Effector CD4-positive, alpha-beta T cell (primary cell): ENCODE measurements around the gene TGFBI.

Experiments used
- DNase-seq: peaks from one replicate; pipeline ENCODE4 v3.0.0-alpha.2; 2020

Gene TGFBI

DNA sequence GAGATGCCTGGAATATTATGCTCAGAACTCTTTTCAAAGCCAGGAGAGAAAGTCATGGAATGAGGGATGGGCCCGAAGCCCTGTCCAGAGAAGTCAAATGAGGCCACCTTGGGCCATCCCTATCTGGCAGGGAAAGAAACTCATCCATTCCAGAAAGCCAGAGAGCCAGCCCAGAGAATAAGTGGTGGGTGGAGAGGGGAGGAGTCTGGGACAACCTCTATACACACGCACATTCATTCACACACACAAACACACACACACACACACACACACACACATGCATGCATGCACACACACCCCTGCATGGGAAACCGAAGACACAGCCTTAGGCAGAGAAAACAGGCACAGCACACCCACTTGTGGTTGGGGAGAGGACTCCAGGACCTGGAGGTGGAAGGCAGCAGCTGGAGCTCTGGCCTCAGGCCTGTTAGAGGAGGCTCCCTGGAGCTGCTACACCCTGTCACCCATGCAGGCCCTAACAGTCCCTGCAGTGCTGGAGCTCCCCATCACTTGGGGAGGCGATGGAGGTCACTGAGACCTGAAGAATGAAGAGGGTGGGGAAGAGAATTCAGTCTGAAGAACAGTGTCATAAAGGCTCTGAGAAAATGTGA, 38.0 kb downstream of the TGFBI start:
- DNase-seq, result no peak

DNA sequence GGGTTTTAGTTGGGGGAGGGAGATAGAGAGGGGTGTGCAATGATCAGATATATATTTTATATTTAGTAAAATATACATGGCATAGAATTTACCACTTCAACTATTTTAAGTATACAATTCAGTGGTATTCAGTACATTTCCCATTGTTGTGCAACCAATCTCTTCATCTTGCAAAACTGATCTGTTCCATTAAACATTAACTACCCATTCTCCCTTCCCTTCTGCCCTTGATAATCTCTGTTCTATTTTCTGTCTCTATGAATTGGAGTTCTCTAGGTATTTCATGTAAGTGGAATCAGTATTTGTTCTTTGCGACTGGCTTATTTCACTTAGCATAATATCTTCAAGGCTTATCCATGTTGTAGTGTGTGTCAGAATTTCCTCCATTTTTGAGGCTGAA, 38.6 kb downstream of the TGFBI start:
- no peak for DNase-seq

DNA sequence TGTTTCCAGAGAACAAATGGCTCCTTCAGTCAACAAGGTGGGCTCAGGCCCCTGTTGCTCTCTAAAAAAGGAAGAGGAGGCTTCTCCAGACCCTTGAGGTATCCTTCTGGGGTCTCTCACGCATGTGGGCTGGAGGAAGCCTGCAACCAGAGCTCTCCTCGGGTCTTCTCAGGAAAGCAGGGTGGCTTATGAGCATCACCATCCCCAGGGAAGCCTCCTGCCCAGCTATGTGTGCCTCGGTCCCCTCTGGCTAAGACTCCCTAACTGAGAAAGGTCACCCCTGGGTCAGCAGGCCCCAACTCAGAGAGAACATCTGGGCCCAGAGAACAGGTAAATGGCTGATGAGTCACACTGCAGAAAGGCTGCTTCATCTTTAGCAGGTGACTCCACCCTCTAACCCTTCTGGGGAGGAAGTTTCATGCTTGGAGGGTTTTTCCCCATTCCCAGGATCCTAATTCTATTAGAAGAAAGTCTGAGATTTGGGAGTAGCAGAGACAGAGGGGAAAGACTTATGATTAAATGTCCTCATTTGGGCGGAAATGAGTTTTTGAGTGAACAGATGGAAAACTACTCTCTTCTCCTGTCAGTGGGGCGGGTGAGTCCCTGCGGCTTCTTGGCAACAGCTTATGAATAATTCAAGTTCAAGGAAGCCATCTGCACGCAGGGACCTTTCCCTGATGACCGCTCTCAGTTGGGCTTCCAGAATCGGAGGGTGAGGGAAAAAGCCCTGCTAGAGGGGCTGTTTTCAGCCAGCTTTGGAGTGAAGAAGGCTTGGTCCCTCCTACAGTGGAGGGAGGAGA, 41.9 kb downstream of the TGFBI start:
- DNase-seq, result no peak

DNA sequence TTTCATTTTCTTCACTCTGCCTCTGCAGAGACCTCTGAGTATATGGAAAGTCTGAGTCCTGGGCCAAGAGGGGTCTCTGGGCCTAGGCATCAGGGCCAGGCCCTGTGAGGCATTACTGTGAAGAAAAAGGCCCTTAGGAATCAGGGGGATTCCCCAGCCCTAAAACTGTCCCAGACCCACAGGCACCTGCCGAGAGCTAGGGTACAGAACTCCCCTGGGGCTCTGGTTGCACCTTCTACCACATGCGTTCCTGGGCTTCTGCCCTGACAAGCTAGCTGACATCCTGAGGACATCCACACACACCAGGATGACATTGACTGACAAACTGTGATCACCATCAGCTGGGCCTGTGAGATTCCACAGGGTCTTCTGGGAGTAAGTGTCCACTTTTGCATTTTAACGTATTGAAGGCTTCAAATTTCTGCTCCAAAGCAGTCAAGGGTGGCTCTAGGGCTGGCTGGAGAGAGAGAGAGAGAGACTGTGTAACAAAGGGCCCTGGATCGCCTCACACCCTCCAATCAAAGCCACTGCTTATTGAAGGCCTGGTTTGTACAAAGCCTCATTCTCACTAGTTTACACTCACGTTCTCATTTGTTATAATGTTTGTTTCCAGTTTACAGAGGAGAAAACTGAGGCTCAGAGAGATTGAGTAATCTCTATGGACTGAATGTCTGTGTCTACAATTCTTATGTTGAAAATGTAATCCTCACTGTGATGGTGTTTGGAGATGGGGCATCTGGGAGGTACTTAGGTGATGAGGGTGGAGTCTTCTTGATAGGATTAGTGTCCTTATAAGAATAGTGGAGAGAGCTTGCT, 45.1 kb downstream of the TGFBI start:
- no peak for DNase-seq

DNA sequence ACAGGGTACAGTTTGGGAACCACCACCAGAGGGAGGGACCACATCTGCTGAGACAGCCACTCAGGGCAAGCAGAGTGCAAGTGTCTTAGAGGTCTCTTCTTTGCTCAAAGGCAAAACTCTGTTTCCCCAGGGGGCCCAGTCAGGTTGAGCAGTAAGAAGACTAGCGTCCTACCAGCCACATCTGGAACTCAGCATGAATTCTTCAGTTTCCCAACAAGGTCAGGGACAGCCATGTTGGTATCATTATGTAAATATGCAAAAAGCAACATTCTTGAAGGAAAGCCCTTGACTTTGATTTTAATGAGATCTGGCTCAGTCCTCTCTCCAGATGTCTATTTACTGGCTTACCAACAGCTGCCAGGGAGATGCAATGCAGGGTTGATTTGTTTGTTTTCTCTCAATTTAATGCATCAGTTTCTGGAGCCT, 46.7 kb downstream of the TGFBI start:
- DNase-seq, result no peak

DNA sequence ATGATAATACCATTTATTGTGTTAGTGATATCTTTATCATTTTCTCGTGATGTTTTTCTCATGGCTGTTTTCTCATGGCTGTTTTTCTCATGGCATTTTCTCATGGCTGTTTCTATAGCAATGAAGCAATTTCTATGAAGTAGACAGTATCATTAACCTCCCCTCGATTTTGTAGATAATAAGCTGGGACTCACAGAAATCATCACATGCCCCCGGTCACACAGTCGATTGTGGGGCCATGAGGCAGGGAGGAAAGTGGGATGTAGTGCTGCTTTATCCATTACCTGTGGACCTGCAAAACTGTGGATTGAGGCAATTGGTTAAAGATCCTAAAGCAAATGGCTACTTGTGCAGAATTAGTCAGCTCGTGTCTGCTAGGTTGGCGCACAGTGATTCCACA, 47.3 kb downstream of the TGFBI start:
- DNase-seq, result no peak

DNA sequence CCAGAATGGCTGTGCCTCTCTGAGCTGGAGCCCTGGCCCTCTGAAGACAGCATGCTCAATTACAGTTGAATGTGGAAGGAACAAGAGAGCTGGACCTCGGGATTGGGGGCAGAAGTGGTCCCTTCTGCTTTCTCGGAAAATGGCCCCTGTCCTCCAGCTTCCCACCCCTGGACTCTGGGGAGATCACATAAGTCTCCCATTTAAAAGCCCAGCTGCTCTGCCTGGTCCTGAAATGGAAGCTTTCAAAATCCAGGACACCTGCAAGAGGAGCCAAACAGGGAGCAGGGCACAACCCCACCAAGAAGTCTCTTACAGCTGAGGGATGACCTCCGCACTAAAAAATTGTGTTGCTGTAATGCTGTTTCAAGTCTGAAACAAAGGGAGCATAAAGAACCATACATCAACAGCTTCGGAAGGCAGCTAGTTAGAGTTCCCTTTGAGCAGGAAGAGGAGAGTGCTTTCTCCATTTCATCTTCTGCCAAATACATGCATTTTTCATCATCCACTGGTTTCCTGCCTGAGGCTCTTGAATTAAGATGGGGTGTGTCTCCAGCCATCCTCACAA, 48.2 kb downstream of the TGFBI start:
- no peak for DNase-seq

DNA sequence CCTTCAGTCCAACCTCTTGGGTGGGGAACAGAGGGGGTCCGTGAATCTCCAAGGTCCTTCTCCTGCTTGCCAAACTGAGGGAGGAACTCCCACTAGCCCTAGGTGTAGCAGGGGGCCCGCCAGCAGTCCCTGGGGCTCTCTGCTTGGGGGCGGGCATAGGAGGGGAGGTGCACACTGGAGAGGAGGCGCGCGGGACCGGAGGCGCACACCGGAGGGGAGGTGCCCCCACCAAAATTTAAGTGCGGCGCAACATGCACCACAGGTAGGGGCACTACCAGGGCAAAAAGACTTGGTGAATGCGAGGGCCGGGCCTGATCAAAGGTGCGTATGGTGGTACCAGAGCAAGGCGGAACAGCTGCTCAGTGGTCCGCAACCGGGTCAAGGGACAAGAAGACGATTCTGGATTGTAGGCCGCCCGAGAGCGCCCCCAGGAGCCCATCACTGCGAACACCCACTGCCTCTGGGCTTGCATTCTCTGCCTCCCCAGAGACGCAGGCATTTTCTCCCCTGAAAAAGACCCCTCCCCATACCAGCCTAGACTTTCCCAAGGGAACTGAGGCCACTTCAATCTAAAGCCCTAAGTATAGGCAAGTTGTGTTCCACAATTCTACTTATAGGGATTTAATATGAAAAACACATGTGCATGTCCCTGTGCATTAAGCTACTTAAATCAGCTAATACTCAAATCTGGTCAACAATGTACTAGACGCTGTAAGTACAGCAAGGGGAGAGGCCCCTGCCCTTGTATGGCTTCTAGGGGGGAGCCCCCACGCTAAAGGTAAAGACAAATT, 50.6 kb downstream of the TGFBI start:
- no peak for DNase-seq

DNA sequence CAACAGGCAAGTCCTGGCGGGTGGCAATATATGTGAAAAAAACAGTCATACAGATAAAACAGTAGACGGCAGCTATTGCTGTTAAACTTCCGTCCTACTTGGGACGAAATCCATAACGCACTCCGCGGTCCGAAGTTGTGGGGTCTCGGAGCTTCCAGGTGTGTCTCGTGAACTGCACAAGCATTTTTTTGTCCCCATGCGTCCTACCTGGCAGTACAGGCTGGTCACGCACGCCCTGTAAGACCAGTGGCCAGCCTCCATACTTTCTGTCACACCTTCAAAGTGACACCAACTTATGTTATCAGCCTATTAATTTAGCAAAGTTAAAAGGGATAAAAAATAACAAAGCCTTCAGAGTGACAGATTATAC, 51.3 kb downstream of the TGFBI start:
- no peak for DNase-seq

DNA sequence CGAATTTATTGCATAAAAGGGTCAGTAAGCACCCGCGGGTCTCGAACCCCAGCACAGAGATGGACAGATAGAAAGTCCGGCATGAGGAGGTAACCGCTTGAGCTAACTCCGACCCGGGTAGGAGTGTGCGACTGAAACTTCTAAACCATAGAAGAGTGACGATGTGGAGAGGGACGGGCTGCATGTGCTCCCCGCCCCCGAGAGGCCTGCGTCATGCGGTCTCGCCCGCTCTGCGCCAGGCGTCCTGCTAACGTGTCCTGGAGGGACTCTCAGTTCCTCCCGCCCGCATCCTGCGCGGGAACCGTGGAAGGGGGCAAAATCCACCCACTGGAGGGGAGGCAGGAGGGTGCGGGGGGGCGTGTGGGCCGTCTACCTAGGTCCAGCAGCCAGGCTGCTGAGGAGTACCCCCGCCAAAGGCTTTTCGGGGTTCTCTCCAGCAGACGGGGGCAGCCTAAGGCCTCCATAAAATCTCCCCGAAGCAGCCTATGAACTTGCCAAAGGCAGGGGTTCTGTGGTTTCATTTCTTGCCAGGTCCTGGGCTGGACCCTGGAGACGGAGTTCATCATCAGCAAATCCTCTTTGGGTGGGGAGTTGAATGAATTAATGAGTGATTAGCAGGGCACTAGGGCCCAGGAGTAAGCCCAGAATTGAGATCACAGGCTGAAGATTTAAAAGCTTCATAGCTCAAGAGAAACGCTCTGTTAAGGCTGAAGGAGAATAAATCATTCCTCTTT, 51.9 kb downstream of the TGFBI start:
- DNase-seq, result peak; percentile 40

DNA sequence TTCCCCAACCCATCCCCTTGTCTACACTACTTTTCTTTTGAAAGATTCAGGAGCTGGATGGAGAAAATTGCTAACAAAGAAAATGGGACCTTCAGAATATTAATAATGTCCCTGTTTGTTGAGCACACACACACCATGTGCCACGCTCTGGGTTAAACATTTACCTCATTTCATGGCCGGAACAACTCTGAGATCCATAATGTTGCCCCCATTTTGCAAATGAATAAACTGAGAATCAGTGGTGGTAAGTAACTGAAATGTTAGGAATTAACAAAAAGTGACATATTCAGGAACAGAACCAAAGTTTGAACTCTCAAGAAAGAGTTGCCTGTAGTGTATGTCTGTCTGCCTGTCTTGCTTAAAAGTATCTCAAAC, 52.4 kb downstream of the TGFBI start:
- DNase-seq, result no peak

DNA sequence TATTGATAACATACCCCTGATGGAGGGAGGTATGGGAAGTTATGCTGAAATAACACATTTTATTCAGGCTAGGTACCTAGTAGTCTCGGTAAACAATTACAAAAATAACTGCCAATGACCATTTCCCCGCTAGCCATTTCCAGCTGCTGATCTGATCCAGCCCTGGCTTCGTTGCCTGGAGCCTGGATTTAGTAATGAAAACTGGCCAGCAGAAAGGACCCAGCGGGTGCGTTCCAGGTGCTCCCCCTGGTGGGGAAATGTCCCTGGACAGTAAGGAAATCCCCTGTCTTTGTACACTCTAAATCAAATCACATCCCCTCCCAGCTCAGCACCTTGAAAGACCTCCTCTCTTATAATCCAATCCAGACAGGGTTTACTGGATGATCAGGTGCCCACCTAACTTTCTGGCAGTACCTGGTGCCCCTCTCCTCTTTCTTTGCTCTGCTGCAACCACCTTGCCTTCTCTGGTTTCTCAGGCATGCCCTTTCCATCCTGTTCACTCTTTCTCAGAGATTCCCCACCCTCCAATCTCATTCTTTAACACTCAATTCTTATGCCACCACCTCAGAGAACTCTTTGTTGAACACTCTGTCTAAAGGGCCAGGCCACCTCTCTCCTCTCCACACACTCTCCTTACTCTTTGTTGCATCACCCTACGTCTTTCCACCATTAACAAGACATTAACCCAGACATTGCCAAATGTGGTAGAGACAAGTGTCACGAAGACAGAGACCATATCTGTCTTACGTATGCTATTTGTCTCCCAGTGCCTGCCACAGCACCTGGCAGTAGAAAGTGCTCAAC, 53.8 kb downstream of the TGFBI start:
- peak; percentile 49 for DNase-seq

DNA sequence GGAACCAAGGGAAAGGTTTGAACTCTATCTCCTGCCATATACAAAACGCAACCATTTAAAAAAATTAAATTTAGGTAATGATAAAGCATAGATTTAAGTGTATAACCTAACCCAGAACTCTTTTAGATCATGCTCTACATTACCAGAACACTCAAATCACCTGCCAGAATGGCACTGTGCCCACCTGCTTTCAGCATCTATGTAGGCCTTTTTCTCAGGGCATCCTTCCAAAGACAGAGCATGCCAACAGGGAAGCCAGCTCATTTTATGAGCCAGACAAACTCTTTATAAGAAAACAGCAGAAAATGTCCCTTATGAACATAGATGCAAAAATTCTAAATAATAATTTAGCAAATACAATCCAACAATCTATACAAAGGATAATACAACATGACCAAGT, 55.9 kb downstream of the TGFBI start:
- DNase-seq, result no peak

DNA sequence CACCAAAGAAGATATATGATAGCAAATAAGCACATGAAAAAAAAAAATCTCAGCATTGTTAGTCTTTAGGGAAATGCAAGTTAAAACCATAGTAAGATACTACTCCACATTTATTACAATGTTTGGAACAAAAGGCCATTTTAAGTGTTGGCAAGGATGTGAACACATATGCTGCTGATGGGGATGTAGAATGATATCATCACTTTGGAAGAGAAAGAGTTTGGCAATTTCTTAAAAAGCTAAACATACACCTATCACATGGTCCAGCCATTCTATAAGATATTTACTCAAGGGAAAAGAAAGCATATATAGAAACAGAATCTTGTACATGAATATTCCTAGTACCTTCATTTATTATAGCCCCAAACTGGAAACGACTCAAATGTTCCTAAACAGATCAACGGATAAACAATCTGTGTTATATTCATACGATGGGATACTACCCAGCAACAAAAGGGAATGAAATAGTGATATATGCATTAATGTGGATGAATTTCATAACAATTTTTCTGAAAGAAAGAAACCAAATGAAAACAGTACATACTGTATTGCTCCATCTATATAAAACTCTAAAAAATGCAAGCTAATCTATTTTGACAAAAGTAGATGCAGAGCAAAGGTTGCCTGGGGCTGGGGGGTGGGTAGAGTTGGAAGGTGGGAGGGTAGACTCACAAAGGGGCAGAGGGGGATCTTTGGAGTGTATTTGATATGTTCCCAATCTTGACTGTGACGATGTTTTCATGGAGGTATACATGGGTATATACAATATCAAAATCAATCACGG, 58.2 kb downstream of the TGFBI start:
- no peak for DNase-seq

DNA sequence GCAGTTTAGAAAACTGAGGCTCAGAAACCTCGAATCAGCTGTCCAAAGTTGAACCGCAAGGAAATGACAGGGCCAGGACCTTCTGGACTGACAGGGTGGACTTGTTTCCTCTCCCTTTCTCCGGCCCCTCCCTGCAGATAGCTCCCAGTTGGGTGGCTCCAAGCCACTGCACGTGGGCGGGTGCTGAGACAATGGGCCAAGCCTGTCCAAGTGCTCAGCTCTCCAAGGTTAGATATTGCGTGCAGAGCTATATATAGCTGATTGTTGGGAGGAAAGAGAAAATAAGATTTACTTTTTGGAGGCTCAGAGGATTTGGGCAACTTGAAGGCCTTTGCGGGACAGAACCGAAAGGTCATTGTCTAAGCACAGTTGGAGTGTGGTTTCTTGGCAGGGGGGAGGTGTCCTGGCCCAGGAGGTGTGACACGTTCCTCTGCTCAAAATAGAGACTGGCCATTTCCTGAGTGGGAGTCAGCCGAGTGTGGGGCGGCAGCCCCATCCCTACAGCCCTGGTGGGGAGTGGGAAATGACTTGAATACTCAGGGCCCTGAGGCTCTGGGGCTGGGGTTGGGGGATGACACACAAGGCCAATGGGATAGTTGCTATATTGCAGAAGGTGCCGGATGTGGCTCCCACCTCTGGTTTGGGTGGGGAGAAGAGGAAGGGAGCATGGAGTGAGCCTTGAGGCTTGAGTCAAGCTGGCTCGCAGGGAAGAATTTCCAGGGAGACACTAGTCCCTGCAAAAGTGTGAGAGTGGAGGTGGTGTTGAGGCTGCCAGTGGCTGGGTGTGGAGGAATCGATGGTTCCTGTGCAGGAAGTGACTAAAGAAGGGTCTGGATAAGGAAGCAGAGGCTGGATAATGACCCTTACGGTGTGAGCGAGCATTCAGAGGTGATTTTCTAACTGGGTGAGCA, 59.4 kb downstream of the TGFBI start:
- no peak for DNase-seq

DNA sequence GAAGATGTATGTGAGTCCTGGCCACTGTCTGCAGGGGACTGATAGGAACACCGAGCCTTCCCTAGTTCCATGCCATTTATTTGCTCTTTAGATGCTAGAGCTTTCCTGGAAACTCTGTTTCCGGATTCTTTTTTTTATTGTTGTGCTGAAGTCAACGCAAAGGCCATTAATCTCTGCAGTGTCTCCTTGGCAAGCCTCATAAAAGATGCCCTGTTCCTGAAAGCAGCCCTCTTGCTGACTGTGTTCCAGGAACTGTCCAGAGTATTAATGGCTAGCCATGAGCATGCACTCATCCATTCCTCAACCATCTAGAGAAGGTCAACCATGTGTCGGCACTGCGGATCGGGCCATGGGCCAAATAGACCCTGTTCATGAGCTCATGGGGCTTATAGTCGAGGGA, 61.0 kb downstream of the TGFBI start:
- DNase-seq, result no peak

DNA sequence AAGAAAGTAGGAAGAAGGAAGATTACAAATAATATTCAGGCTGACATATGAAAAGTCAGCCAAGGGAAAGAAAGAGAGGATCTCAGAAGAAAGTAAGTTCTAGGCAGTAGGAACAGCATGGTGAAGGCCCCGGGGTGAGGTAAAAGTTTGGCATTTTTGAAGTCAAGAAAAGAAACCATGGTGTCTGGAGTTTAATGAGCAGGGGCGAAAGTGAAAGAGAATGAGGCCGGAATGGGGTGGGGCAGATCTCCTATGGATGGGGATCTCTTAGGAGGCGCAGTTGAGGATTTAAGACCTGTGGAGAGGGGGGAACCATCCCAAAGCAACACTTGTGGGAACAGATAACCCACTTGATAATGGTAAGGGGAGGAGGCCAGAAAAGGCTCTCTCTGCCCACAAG, 61.5 kb downstream of the TGFBI start:
- no peak for DNase-seq

DNA sequence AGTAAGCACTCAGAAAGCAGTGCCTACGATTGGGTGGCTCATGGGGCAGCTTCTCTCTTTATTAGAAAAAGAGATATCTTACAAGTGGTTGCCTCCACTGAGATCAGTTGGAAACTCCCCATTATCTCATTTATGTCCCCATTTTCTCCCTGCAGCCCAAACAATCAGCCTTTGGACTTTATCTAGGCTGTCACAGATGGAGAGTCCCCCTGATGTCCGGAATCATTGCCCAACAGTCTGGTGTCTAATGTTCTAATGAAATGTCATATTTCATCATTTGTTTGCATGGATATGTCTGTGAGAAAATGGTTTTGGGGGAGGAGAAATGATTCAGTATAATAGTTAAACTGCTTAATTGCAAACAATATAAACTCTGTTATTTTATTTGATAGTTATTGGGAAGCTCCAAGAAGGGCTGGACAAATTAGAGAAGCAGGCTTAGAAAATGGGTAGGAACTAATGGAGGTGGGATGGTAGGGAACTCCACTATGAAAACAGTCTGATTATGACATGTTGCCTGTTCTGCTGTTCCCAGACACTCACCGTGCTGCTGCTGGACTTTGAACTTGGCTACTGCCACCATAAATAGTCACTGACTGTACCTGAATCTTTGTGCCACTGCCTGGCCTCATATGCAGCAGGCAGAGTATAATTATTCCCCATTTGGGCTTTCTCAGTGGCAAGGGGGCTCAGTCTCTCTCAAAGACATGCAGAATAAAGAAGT, 65.6 kb downstream of the TGFBI start:
- DNase-seq, result no peak
